Gastrocnemius medialis (tissue), 4 donors: ENCODE data around the gene TIGD4.

ENCODE experiments used
- POLR2A ChIP-seq, 2 donors: fragments of 450-650 bp; IDR thresholded peaks; one replicate each; pipeline ENCODE4 v1.6.1; 2017; ENCODE audit warnings: antibody characterized with exemption in 2 of 2, mild to moderate bottlenecking in 2 of 2, moderate library complexity in 2 of 2
- TF ChIP-seq, protein P1 (sequence below), 5 experiments: fragments of 450-650 bp in 3 of 5; fragments of 200-600 bp in 2 of 5; sonication (generic) in 2 of 5; IDR thresholded peaks in 4 of 5; conservative IDR thresholded peaks in 1 of 5; 1 replicate in 4 of 5; 2 replicates in 1 of 5; pipeline ENCODE4 v1.5.1; 2016 to 2019; ENCODE audit warnings: antibody characterized with exemption in 5 of 5, mild to moderate bottlenecking in 3 of 5, moderate library complexity in 3 of 5

- TF ChIP-seq POLR2A (IDR thresholded peaks at IDR 0.05), result no peak
- TF ChIP-seq, protein P1, sequence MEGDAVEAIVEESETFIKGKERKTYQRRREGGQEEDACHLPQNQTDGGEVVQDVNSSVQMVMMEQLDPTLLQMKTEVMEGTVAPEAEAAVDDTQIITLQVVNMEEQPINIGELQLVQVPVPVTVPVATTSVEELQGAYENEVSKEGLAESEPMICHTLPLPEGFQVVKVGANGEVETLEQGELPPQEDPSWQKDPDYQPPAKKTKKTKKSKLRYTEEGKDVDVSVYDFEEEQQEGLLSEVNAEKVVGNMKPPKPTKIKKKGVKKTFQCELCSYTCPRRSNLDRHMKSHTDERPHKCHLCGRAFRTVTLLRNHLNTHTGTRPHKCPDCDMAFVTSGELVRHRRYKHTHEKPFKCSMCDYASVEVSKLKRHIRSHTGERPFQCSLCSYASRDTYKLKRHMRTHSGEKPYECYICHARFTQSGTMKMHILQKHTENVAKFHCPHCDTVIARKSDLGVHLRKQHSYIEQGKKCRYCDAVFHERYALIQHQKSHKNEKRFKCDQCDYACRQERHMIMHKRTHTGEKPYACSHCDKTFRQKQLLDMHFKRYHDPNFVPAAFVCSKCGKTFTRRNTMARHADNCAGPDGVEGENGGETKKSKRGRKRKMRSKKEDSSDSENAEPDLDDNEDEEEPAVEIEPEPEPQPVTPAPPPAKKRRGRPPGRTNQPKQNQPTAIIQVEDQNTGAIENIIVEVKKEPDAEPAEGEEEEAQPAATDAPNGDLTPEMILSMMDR (IDR thresholded peaks at IDR 0.05 in 4 of 5, conservative IDR thresholded peaks at IDR 0.05 in 1 of 5), result no peak
Observed at GRCh38 chr4:152828122-152828521, 48.6 kb upstream of the TIGD4 start.
